Right lobe of liver (tissue), 4 donors: ENCODE measurements around the gene TYW1B.
"Not testable (repeated sequence)": the region's sequence is repeated elsewhere in the genome, so short reads cannot be mapped to it uniquely, and the experiment has no call there.

Source experiments
- CTCF ChIP-seq, 4 donors: fragments of 200-600 bp in 3 of 4; fragments of 450-650 bp in 1 of 4; IDR thresholded peaks; one replicate each; pipeline versions ENCODE4 v1.5.1 to v1.8.0; 2016 to 2022; ENCODE audit warnings: antibody characterized with exemption in 4 of 4, mild to moderate bottlenecking in 2 of 4
- POLR2A ChIP-seq: fragments of 450-650 bp; IDR thresholded peaks from one replicate; pipeline ENCODE4 v1.6.1; 2017; ENCODE audit warnings: antibody characterized with exemption, mild to moderate bottlenecking
- donor health status: DM: no; HTN: no; CAD: no.
- donor health status: DM: no; HTN: no; CAD: no.
- donor health status: DM: no; HTN: yes; CAD: no.

- not testable (repeated sequence) for TF ChIP-seq CTCF (IDR thresholded peaks at IDR 0.05); POLR2A
These were observed 277.5 kb downstream of the TYW1B start for GRCh38 chr7:72550454-72550853.
